Left cardiac atrium (tissue), 2 donors: ENCODE results near the gene PSMB3. TPM values are rescaled to one million over a fixed set of nuclear protein-coding genes. Genes with fewer than 3 reads are reported as not detected.

Source experiments
- microRNA-seq, 2 donors: library from miRNA; unstranded; fragments of <30 nt; microRNA quantifications; one replicate each; pipeline ENCODE4 v1.2.0, GENCODE V29; 2020
- total RNA-seq, 2 donors: library from RNA; stranded (reverse); fragmentation: NEBNext Ultra II Directional; extraction: Animal tissue kit (Norgen Biotek cat#: 25700); gene quantifications; one replicate each; pipeline ENCODE4 v1.2.1, GENCODE V29; 2021
- donor health status: DM: no; HTN: yes; CAD: no; lungs with severe emphysema.
- donor health status: DM: yes; HTN: yes; CAD: no.

Gene PSMB3
- total RNA-seq, 2 donors from 2014 or later, result 139 to 163 TPM

Small RNA genes lying within 50 kb of the gene (microRNA-seq; reads per million reads assigned to microRNA genes)
- gene MIR4726, result 0.40 to 0.54 reads per million in 2 donors

Other genes starting within 250 kb of the PSMB3 start
- gene SRCIN1, start 146.8 kb upstream of the PSMB3 start, total RNA-seq, result 1 to 10 TPM; 1.4 to 3.0 TPM
- 1 to 10 TPM; 1.4 to 3.9 TPM for gene EPOP, start 77.8 kb upstream of the PSMB3 start, total RNA-seq
- 10 to 100 TPM; 76.1 to 88.9 TPM for gene MLLT6, start 47.5 kb upstream of the PSMB3 start, total RNA-seq
- 10 to 100 TPM; 51.1 to 66.2 TPM for gene CISD3, start 22.4 kb upstream of the PSMB3 start, total RNA-seq
- 10 to 100 TPM; 28.2 to 45.2 TPM for gene PCGF2, start 4.4 kb upstream of the PSMB3 start, total RNA-seq
- 10 to 100 TPM; 36.1 to 42.0 TPM for gene PIP4K2B, start 46.8 kb downstream of the PSMB3 start, total RNA-seq
- gene CWC25, start 72.6 kb downstream of the PSMB3 start, total RNA-seq, result 10 to 100 TPM in 1 of 2 donors, 1 to 10 TPM in 1; 8.5 to 12.1 TPM
- 100 to 1,000 TPM; 892 to 925 TPM for gene RPL23, start 101.0 kb downstream of the PSMB3 start, total RNA-seq
- gene LASP1, start 117.3 kb downstream of the PSMB3 start, total RNA-seq, result 10 to 100 TPM; 51.8 to 55.0 TPM
- not detected for gene FBXO47, start 214.7 kb downstream of the PSMB3 start, total RNA-seq